HG03565 (cell line): Measurements from ENCODE around the gene FAM210B.
"Not testable (repeated sequence)": the region's sequence is repeated elsewhere in the genome, so short reads cannot be mapped to it uniquely, and the experiment has no call there.

Experiments
- ATAC-seq: cut with Tn5 transposase; IDR thresholded peaks from one replicate; pipeline ENCODE4 v1.9.1; 2021; ENCODE audit warnings: mild to moderate bottlenecking, moderate library complexity; ENCODE audit not compliant: unreplicated experiment

The FAM210B gene

DNA sequence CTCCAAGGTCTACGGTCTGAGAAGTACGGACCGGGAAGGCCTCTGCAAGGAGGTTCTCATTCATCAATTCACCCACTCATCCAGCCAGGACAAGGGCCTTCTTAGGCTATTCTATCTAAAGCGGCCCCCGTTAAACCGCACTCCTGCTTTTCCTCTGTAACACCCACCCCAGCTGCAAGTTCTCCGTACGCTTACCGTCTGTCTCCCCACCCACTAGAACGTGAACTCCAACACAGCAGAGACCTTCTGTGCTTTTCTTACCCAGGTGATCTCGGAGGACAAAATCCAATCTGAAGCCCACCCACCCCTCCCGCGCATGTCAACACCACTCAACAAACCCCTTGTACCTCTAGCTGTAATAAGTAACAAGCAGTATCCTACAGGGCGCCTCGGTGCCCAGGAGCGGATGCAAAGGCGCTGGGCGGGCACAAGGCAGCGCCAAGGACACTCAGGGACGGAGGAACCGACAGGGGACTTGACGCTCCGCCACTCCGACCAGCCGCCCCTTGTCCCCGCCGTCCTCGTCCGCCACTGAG, 32.9 kb downstream of the FAM210B start:
- ATAC-seq, result no peak

DNA sequence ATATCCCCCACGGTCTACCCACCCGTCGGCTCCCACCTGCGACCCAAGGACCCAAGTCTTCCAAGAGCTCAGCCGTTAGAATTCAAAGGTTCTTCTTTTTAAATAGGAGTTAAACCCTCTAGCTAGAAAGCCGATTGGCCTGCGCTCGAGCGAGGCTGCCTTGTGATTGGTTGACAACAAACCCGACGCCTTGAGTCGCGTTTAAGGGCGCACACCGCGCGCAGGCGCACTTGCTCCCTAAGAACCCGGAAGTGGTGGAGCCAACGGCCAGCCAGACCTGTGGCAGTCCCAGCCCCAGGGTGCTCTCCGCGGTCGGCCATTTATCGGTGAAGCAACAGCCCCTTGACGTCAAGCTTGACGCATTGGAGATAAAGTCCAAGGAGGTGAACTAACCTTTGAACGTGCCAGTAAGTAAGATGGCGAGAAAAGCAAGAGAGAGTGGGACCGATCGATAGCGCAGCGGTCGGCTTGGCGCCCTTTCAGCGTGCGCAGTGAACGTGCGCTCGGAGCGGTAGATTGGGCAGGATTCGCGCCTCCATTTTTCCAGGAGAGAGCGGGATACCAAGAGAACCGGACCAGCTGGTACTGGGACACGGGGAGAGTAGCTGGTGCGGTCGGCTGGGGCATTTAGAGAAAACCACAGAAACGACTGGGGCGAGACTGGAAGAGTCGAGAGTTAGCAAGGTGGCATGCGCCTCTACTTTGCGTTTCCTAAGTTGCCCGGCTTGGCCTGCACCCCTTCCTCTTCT, 33.5 kb downstream of the FAM210B start, which contains the start of the genes AURKA and CSTF1:
TSS of gene AURKA (minus strand) at position 84 of the 749 bp plus-strand sequence. CDS start 4,018 bp downstream, outside the sequence.
TSS of gene CSTF1 (plus strand) at position 514 of the 749 bp plus-strand sequence. CDS start 2,908 bp downstream, outside the sequence.
- peak; percentile 91 for ATAC-seq

DNA sequence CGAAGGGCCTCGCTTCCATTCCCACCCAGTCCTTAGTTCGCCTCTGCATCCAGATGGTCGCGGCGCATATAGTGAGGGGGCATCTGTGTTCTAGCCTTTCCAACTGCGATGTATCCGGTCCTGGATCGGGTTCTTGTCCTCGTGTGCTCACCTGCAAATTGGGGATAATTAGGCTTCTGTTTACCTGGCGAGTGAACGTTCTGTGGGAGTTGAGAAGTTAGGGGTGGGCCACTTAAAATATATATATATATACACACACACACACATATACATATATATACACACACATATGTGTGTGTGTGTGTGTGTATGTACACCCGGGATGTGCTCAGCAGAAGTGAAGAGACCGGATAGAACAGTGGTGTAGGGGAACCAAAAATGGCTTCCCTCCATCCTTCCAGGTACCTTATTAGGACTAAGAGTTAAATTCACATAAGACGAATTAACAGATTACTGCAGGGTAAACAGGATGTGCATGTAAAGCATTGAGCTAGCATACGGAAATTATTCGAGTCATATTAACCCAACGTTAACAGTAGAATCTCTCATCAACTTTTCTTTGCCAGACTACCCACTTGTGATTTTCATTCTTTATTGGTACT, 34.2 kb downstream of the FAM210B start:
- no peak for ATAC-seq

DNA sequence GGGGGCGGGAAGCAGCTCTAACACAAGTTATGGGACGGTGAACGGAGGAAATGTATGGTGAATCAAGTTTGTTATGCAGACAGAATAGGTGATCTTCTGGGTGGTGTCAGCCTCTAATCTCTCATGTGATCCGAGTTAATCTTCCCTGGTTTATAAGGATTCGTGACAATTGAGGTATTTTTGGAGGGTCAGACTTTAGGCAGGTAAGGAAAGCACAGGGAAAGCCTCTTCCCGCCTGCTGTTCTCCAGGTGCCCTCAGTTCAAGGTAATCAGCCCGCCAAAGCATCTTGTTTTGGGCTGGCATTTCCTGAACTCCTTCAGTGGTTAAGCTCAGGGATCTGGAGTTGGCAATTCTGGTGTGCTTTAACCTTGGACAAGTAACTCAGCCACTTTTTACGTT, 34.9 kb downstream of the FAM210B start:
- ATAC-seq, result no peak

DNA sequence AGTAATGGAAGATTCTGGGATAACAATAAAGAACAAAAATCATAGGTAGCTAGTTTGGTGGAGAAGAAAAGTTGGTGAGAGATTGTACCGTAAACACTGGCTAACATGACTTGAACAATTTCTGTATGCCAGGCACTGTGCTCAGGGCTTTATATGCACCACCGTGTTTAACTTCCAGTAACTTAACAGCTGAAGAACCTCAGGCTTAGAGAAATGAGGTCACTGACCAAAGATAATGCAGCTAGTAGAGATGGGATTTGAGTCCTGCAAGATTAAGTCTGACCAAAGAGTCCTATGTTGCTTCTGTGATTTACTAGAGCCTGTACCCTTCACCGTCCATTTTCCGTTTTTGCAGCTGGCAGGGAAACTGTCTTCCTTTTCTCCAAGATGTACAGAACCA, 36.4 kb downstream of the FAM210B start:
- no peak for ATAC-seq

DNA sequence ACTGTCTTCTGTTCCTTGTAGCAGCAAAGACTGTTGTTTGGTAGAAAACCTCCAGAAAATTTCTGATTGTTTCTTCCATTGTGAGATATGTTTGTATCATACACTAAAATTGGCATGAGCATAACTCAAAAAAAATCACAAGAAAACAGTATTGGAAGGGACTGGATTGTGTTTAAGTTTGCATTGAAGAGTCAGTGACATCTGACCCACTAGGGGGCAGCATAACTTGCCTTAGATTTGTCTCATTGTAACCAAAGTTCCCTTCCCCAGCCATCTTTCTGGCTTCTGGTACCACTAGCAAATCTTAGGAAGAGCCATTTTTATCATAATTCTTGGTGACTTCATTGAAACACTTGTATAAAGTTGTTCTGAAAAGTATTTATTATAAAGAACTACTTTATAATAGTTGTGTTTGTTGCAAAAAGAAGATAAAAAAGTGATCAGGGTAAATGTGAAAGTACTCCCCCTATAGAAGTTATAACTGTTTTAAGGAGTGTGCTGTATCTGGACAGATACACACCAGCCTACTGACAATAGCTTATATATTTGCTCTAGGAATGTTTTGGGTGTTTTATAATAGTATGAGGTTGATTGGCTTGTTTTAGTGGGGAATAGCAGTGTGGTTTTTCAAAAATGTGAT, 41.3 kb downstream of the FAM210B start:
- ATAC-seq, result peak; percentile 64

DNA sequence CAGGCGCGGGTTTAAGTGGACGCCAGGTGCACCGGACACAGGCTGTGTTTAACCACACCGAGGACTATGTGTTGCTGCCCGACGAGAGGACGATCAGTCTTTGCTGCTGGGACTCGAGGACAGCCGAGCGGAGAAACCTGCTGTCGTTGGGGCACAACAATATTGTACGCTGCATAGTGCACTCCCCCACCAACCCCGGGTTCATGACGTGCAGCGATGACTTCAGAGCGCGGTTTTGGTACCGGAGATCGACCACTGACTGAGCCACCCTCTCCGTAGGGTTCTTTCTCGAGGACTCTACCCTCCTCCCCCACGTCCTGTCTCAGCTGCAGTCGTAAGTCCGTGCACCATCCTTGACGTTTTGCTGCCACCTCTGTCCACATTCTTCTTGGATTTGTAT, 44.7 kb downstream of the FAM210B start:
- no peak for ATAC-seq

DNA sequence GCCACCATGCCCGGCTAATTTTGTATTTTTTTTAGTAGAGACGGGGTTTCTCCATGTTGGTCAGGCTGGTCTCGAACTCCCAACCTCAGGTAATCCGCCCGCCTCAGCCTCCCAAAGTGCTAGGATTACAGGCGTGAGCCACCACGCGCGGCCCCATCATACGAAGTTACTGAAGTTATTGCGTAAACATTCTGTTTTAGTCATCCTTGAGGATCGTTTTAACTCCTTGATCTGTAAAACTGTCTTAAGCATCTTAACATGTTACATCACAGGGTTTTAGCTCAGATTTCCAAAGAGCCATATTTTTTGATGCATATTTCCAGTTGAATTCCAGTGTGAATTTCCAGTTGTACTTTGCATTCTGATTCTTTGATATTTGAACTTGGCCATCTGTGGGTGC, 46.6 kb downstream of the FAM210B start:
- ATAC-seq, result not testable (repeated sequence)

DNA sequence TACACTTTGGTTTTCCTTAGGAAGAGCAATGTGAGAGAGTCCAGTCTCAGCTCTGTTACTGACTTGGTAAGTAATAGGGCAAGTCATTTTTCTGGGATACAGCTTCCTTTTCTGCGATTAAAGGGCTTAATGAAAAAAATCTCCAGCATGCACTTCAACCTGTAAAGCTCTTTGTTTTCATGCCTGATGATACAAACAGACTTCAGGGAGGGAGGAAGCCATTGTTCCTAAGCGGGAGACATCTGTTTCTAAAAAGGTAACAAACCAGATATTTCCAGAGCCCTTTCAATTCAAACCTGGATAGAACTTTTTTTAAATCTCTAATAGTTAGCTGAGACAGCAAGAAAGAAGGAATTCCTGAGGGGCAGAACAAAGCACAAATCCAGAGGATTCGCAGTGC, 48.1 kb downstream of the FAM210B start:
- ATAC-seq, result no peak

DNA sequence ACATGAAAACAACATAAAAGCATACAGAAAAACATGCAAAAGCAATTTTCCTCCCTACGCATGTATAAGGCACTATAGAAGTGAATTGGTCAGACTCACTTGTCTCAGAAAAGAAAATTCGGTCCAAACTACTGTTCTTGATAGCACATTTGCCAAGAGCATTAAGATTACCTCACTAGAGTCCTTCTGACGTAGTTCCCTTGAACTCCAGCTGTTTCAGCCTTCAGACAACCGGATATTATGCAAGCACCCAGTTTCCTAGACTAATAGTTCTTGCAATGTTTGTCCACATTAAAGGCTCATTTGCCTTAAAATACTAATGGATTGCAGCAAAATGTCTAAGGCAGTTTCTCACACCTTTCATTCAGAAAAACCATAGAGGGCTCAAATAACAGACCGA, 50.7 kb downstream of the FAM210B start:
- no peak for ATAC-seq

DNA sequence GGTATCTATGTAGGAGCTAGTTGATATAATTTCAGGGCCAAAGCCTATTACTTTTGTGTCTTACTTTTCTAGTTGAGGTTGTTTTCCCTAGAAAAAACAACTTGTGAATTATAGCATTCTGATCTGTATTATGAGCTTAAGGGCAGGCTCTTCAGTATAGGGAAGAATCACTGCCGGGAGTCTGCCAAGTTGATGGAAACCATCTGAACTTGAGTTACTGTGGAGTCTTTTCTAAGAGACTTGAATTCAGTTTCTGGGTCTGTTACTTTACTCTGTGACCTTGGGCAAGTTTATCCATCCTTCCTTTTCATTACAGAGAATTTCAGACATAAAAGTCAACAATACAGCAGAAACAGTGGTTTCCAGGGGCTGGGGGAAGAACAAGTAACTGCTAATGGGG, 51.2 kb downstream of the FAM210B start:
- ATAC-seq, result no peak

DNA sequence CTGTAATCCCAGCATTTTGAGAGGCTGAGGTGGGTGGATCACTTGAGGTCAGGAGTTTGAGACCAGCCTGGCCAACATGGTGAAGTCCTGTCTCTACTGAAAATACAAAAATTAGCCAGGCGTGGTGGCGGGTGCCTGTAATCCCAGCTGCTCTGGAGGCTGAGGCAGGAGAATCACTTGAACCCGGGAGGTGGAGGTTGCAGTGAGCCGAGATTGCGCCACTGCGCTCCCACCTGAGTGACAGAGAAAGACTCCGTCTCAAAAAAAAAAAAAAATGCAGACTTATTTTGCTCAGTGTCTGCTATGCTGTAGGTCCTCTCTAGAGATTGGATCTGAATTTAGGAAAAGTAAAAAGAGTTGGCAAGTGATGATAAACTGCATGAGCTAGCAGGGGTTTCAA, 52.5 kb downstream of the FAM210B start:
- not testable (repeated sequence) for ATAC-seq

DNA sequence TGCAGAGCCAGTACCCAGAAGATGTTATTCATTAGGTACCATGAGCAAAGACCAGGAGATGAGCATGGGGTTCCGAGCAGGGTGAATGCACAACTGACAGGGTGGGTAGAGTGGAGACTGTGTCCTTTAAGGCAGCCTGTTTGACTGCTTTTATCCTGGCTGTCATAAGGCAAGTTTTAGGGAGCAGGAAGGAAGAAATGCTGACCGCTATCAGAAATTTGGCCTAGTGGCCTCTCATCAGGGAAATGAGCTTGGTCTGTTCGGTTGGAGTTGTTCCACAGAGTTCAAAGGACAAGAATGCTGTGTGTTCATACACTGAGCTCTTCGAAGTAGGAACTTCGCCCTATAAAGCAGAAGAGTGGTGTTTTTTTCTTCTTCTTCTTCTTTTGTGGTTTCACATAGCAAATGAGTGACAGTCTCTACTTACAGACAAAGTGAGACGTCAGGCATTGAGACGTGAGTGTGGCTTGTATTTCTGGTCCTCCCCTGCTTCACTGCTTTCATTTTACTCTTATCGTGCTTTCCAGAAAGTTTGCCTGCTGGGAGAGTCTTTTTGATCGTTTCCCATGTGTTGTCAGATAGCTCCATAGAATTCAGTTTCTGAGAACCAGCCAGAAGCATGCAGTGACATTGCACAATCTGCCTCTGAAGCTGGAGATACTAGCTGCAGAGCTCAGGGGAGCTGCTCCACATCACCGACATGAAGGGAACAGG, 53.1 kb downstream of the FAM210B start, which contains the start of gene CASS4:
TSS of gene CASS4 (plus strand) at position 502 of the 714 bp plus-strand sequence. CDS start at position 701, 199 bp downstream.
- ATAC-seq, result peak; percentile 46

DNA sequence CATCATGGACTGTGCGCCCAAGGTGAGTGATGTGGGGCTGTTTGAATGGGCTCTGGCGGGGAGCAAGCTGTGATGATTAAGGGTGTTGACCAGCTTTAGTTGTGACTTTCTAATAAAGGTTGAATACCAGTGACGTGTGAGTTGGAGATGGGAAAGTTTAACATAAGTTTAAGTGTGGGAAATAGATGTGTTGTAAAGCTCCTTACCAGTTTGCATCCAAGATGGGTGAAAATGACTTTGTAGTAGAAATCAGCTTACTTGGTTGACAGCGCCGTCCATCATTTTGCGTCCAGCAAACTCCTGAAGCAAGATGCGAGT, 53.7 kb downstream of the FAM210B start:
- no peak for ATAC-seq

DNA sequence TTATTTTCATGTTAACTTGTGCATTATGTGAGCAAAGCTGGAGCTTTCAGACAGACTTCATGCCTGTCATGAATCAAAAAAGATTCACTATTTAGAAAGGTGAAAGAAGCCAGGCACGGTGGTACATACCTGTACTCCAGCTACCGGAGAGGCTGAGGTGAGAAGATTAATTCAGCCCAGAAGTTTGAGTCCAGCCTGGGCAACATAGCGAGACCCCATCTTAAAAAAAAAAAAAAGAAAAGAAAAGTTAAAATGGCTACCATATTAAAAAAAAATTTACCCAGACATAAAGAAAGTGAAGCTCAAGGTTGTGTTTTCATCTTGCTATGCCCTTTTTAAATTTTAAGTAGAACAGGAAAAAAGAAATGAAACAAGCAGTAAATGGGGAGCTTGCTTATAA, 54.2 kb downstream of the FAM210B start:
- no peak for ATAC-seq

DNA sequence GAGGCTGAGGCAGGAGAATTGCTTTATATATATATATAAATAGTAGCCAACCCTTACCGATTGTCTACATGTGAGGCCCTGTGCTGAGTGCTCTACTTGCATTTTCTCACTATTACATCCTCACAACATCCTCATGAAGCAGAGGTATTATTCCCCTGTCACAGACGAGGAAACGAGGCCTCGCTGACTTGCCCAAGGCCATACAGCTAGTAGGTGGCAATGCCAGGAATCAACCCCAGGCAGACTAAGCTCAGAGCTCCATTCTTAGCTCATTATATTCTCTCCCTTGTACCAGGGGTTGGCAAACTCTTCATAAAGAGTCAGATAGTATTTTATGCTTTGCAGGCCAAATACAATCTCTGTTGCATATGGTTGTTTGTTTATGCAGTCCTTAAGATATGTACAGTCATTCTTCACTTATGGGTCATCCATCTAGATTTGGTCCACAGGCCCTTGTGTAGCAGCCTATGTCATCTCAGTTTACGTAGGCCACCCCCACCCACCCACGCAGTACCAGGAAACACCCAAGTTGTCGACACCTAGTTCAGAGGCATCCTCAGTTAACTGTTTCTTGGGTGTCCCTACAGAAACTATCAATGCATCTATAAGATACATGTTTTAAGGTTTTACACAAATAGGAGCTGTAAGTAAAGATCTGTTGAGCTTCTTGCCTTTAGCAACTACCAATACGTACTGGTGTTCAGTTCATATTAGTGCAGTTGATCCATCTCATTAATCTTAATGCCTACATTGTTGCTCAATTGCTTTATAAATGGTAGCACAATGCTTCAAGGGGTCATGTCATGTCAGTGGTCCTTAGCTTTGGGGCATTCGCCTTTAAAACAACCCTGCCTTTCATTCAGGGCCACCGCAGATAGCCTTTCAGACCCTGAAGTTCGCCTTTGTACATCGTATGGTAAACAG, 56.3 kb downstream of the FAM210B start:
- ATAC-seq, result no peak

DNA sequence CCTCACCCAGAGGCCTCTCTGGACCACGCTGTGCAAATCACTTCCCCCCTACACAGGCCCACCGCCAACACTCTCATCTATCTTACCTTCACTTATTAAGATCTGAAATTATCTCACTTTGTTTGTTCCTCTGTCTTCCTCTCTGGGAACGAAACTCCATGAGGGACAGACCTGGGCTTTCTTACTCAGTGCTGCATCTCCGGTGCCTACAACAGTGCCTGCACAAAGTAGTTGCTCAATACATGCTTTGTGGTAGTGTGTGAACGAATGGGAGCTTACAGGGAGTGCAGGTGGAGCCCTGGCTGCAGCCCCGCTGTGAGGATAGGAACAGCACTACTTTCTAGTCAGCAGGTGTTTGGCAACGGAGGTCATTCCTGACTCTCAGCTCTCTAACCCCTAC, 58.6 kb downstream of the FAM210B start:
- ATAC-seq, result no peak

DNA sequence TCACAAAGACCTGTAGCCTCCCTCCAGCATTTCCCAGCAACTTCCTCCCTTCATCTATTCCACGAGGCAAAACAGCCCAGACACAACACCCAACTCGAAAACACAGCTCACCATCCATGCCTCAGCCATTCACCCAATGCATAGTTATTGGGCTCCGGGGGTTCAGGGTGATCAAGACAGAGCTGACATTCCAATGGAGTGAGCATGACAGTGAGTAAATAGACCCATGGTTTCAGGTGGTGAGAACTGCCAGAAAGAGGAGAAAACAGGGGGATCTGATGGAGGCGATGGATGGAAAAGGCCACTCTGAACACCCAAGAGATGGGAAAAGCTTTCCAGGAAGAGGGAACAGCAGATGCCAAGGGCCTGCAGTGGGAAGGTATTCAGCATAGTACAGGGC, 59.1 kb downstream of the FAM210B start:
- no peak for ATAC-seq
